Astrocyte (in vitro differentiated cells and primary cell): Measurements from ENCODE around the gene DACT2. TPM values are rescaled to one million over a fixed set of nuclear protein-coding genes. Genes with fewer than 3 reads are reported as not detected.

Experiments
- DNase-seq: peaks from one replicate; pipeline ENCODE4 v3.0.0-alpha.2; 2010; ENCODE audit warnings: low read depth
- FAIRE-seq: peaks from 2 replicates; lab custom pipeline; 2011; peaks lifted over from hg19 to GRCh38; lab: Jason Lieb, UNC
- H2AFZ ChIP-seq: 2 replicates; pipeline ENCODE4 v1.6.0; 2012; ENCODE audit warnings: low read depth, low read length, inconsistent platforms
- H3K27ac ChIP-seq: 2 replicates; pipeline ENCODE4 v1.5.1; 2011; ENCODE audit warnings: low read depth, low read length, inconsistent platforms
- H3K27me3 ChIP-seq: 2 replicates; pipeline ENCODE4 v1.6.0; 2011; ENCODE audit warnings: low read length, inconsistent platforms; ENCODE audit not compliant: insufficient read depth
- H3K36me3 ChIP-seq: 2 replicates; pipeline ENCODE4 v1.5.1; 2011; ENCODE audit warnings: low read length, inconsistent platforms; ENCODE audit not compliant: insufficient read depth
- H3K4me1 ChIP-seq: 2 replicates; pipeline ENCODE4 v1.5.1; 2011; ENCODE audit warnings: low read length, inconsistent platforms; ENCODE audit not compliant: insufficient read depth
- H3K4me2 ChIP-seq: 2 replicates; pipeline ENCODE4 v1.6.0; 2012; ENCODE audit warnings: low read length, inconsistent platforms
- H3K4me3 ChIP-seq: 2 replicates; pipeline ENCODE4 v1.5.1; 2011; ENCODE audit warnings: low read depth, mild to moderate bottlenecking, low read length, inconsistent platforms; ENCODE audit not compliant: insufficient read depth
- H3K79me2 ChIP-seq: 2 replicates; pipeline ENCODE4 v1.6.0; 2012; ENCODE audit warnings: mild to moderate bottlenecking, low read length, inconsistent platforms; ENCODE audit not compliant: insufficient read depth
- H3K9ac ChIP-seq: 2 replicates; pipeline ENCODE4 v1.6.0; 2012; ENCODE audit warnings: mild to moderate bottlenecking, low read length, inconsistent platforms
- H3K9me3 ChIP-seq: 2 replicates; pipeline ENCODE4 v1.5.1; 2012; ENCODE audit warnings: low read depth, mild to moderate bottlenecking, low read length, inconsistent platforms; ENCODE audit not compliant: insufficient read depth
- H4K20me1 ChIP-seq: 2 replicates; pipeline ENCODE4 v1.6.0; 2012; ENCODE audit warnings: low read length, inconsistent platforms; ENCODE audit not compliant: insufficient read depth
- H3K27ac Mint-ChIP-seq: one replicate; pipeline ENCODE4 v1.8.0; 2021; ENCODE audit warnings: mild to moderate bottlenecking, mixed read lengths; ENCODE audit not compliant: unreplicated experiment
- H3K27me3 Mint-ChIP-seq: one replicate; pipeline ENCODE4 v1.8.0; 2021; ENCODE audit warnings: low read depth, mixed read lengths; ENCODE audit not compliant: unreplicated experiment
- H3K36me3 Mint-ChIP-seq: one replicate; pipeline ENCODE4 v1.8.0; 2021; ENCODE audit warnings: low read depth, mixed read lengths; ENCODE audit not compliant: unreplicated experiment
- H3K4me1 Mint-ChIP-seq: one replicate; pipeline ENCODE4 v1.8.0; 2021; ENCODE audit warnings: low read depth, mixed read lengths; ENCODE audit not compliant: unreplicated experiment
- H3K4me3 Mint-ChIP-seq: one replicate; pipeline ENCODE4 v1.8.0; 2021; ENCODE audit warnings: mild to moderate bottlenecking, moderate library complexity, mixed read lengths; ENCODE audit not compliant: unreplicated experiment
- H3K9me3 Mint-ChIP-seq: one replicate; pipeline ENCODE4 v1.8.0; 2021; ENCODE audit warnings: mild to moderate bottlenecking, mixed read lengths; ENCODE audit not compliant: unreplicated experiment
- EZH2 ChIP-seq: IDR thresholded peaks from 2 replicates; pipeline ENCODE4 v1.6.1; 2012; ENCODE audit warnings: mild to moderate bottlenecking, low read length, inconsistent platforms; ENCODE audit not compliant: insufficient read depth
- total RNA-seq: library from RNA; stranded (reverse); gene quantifications from 2 replicates; pipeline ENCODE4 v1.2.1, GENCODE V29; 2021
- TF ChIP-seq, protein P1 (sequence below): IDR thresholded peaks from 2 replicates; pipeline ENCODE4 v1.5.1; 2011; ENCODE audit warnings: low read depth, mild to moderate bottlenecking, inconsistent platforms, low read length, moderate library complexity; ENCODE audit not compliant: insufficient read depth

DACT2 gene
- total RNA-seq, 1 donor from 2014 or later, result 0.20 TPM

DNA sequence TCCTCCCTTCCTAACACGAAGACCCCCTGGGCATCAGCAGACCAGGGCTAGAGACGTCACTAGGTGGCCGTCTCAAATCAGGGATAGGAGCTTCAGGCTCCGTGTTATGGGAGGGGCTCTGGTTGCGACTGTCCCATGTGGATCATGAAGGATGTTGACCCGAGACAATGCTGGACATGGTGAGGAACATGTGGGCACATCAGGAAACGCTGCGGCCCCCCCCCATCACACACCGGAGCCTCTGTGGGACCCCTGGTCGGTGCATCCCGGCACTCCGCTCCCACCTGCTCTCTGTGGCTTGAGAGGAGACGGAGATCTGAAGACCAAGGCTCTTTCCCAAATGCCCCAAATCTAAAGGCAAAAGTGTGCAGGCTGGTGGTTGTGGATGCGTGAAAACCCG lies 54.2 kb downstream of the DACT2 start:
- Histone ChIP-seq H3K27ac (no peak overlapping the region), H2AFZ (no peak overlapping the region), H3K4me1 (no peaks in the 10 kb centered on the region), H3K4me3 (no peak overlapping the region), H3K4me2 (no peak overlapping the region), H3K9ac (no peak overlapping the region), H3K36me3 (no peaks in the 10 kb centered on the region), H3K27me3 (no peaks in the 10 kb centered on the region), H3K79me2 (no peaks in the 10 kb centered on the region), H3K9me3 (peaks cover 5% of the 10 kb centered on the region), H4K20me1 (no peaks in the 10 kb centered on the region)
- H3K27me3 Mint-ChIP-seq, result peaks cover 43% of the 10 kb centered on the region
- DNase-seq (no peak), FAIRE-seq (no peak)
- no peaks in the 10 kb centered on the region for H3K9me3 Mint-ChIP-seq
- no peaks in the 10 kb centered on the region for H3K4me1 Mint-ChIP-seq
- TF ChIP-seq EZH2, result no peak
- TF ChIP-seq, protein P1, sequence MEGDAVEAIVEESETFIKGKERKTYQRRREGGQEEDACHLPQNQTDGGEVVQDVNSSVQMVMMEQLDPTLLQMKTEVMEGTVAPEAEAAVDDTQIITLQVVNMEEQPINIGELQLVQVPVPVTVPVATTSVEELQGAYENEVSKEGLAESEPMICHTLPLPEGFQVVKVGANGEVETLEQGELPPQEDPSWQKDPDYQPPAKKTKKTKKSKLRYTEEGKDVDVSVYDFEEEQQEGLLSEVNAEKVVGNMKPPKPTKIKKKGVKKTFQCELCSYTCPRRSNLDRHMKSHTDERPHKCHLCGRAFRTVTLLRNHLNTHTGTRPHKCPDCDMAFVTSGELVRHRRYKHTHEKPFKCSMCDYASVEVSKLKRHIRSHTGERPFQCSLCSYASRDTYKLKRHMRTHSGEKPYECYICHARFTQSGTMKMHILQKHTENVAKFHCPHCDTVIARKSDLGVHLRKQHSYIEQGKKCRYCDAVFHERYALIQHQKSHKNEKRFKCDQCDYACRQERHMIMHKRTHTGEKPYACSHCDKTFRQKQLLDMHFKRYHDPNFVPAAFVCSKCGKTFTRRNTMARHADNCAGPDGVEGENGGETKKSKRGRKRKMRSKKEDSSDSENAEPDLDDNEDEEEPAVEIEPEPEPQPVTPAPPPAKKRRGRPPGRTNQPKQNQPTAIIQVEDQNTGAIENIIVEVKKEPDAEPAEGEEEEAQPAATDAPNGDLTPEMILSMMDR, result no peak
- H3K36me3 Mint-ChIP-seq, result no peaks in the 10 kb centered on the region
- no peak overlapping the region for H3K27ac Mint-ChIP-seq
- H3K4me3 Mint-ChIP-seq, result no peak overlapping the region

DNA sequence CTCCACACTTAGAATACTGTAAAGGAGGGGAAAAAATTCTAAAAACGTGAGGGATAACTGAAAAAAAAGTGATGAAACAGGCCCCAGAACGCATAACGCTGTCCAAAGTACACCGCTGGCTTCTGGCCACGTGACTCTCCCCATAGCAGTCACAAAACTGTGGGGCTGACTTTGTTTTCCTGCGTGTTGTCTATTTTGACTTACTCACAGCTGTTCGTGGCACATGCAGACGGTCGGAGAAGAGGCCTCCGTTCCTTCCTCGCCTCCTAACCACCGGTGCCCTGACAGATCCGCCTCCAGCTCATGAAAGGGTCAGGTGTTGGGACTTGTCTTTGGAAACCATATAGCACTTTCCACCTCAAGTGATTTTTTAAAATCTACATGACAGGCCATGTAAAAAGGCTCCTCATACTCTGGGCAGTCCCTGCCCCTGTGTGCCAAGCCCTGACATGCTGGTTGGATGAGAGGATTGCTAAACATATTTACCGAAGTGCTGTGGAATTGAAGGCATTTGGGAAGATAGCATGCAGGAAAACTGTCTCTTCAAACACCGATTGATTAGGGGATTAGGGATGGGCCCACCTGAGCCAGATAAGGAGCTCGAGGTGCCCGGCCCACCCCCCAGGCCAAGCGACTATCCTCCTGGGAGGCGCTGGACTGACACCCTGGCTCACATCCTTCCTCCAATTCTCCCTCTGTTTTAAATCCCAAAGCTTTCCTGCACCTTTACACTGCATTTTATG lies 54.8 kb downstream of the DACT2 start:
- H3K9ac ChIP-seq, result no peak overlapping the region
- H3K27me3 Mint-ChIP-seq, result peaks cover 48% of the 10 kb centered on the region
- H3K4me3 Mint-ChIP-seq, result no peak overlapping the region
- no peak overlapping the region for H3K27ac Mint-ChIP-seq
- no peak overlapping the region for H2AFZ ChIP-seq
- no peaks in the 10 kb centered on the region for H4K20me1 ChIP-seq
- H3K4me1 ChIP-seq, result no peaks in the 10 kb centered on the region
- H3K9me3 Mint-ChIP-seq, result no peaks in the 10 kb centered on the region
- H3K9me3 ChIP-seq, result peaks cover 4% of the 10 kb centered on the region
- H3K79me2 ChIP-seq, result no peaks in the 10 kb centered on the region
- DNase-seq (no peak), FAIRE-seq (no peak)
- no peaks in the 10 kb centered on the region for H3K36me3 Mint-ChIP-seq
- no peaks in the 10 kb centered on the region for H3K27me3 ChIP-seq
- TF ChIP-seq, protein P1, result no peak
- TF ChIP-seq EZH2, result no peak
- H3K4me2 ChIP-seq, result no peak overlapping the region
- no peaks in the 10 kb centered on the region for H3K36me3 ChIP-seq
- H3K4me1 Mint-ChIP-seq, result no peaks in the 10 kb centered on the region
- H3K4me3 ChIP-seq, result no peak overlapping the region
- H3K27ac ChIP-seq, result no peak overlapping the region

DNA sequence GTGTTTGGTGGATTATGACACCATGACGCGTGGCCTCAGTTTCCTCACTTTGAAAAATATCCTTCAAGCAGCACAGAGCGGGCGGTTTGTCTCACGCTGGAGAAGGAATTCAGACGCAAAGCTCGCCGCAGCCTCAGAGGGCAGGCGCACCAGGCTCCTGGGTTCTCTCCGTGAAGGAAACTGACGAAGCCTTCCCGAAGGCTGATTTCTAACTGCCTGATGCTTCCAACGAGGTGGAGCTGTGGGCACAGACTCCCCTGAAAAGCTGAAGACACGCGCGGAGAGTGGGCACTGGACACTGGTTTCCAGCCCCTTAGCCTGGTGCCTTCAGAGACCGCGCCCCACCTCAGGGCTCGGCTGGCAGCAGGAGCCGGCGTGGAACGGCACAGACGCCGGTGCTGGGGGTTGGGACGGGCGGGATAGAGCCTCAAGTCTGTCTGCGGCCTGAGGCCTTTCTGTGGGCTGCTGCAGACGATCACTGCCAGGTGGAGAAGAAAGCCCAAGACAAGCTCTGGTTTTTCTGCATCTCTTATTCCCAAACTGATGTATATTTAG lies 56.1 kb downstream of the DACT2 start:
- Histone ChIP-seq H4K20me1 (no peaks in the 10 kb centered on the region), H3K36me3 (no peaks in the 10 kb centered on the region), H3K27me3 (no peaks in the 10 kb centered on the region), H3K27ac (no peak overlapping the region), H3K9ac (no peak overlapping the region), H3K4me1 (no peaks in the 10 kb centered on the region), H2AFZ (no peak overlapping the region), H3K79me2 (no peaks in the 10 kb centered on the region), H3K4me3 (no peak overlapping the region), H3K4me2 (no peak overlapping the region), H3K9me3 (peaks cover 2% of the 10 kb centered on the region)
- Mint-ChIP-seq H3K9me3 (no peaks in the 10 kb centered on the region), H3K4me1 (no peaks in the 10 kb centered on the region), H3K4me3 (no peak overlapping the region), H3K27me3 (peaks cover 46% of the 10 kb centered on the region), H3K27ac (no peak overlapping the region), H3K36me3 (no peaks in the 10 kb centered on the region)
- DNase-seq (no peak), FAIRE-seq (no peak)
- TF ChIP-seq, protein P1, result no peak
- no peak for TF ChIP-seq EZH2
